ENCODE data around the gene CDKN1B.

- no peak for TF ChIP-seq CTCF (IDR thresholded peaks at IDR 0.05; ENCODE audit: extremely low read depth in 1 of 2, insufficient read depth in 1 of 2, low read depth in 1 of 2, low read length in 2 of 2)
- no peak for TF ChIP-seq EZH2 (IDR thresholded peaks at IDR 0.05; ENCODE audit: borderline replicate concordance, low read depth, low read length, severe bottlenecking)
- no peak for TF ChIP-seq POLR2A (IDR thresholded peaks at IDR 0.05; ENCODE audit: low read depth, low read length)
These were observed 17.8 kb upstream of the CDKN1B start for GRCh38 chr12:12699345-12699744.

All from endothelial cell of umbilical vein (primary cell).